Measurements from ENCODE around the gene RNF112.

- TF ChIP-seq POLR2AphosphoS5 (IDR thresholded peaks at IDR 0.05; ENCODE audit: low read depth, low read length): no peak
- no peak for TF ChIP-seq SPI1 (IDR thresholded peaks at IDR 0.05; ENCODE audit: low read depth, low read length)
- no peak for TF ChIP-seq POLR2A (IDR thresholded peaks at IDR 0.05; ENCODE audit: low read depth, low read length)
Measured at GRCh38 chr17:19424934-19425868, 14.2 kb downstream of the RNF112 start.
